ENCODE data around the gene FGD2. TPM values are rescaled to one million over a fixed set of nuclear protein-coding genes. Genes with fewer than 3 reads are reported as not detected.

Gene FGD2
- total and polyA plus RNA-seq, 9 of the 15 experiments (the other 6 are each of a cell fraction or from before 2014, with no cell fraction given): 0.09 TPM; not detected in 8

- TF ChIP-seq ARID1B (IDR thresholded peaks at IDR 0.05) (peak; percentile 79), MEIS2 (IDR thresholded peaks at IDR 0.05; ENCODE audit: partially characterized antibody) (peak; percentile 1), HDGF (IDR thresholded peaks at IDR 0.05) (no peak), CGGBP1 (CRISPR knock-in tag; IDR thresholded peaks at IDR 0.05) (no peak), YBX1 (IDR thresholded peaks at IDR 0.05) (no peak), ZNF77 (CRISPR knock-in tag; IDR thresholded peaks at IDR 0.05) (no peak), RBM25 (IDR thresholded peaks at IDR 0.05; ENCODE audit: low read depth, low read length, severe bottlenecking) (no peak), THRA (IDR thresholded peaks at IDR 0.05) (no peak), SAFB2 (IDR thresholded peaks at IDR 0.05; ENCODE audit: borderline replicate concordance, low read depth, low read length, severe bottlenecking) (no peak), ZNF511 (CRISPR knock-in tag; IDR thresholded peaks at IDR 0.05) (no peak), KDM5B (IDR thresholded peaks at IDR 0.05; ENCODE audit: insufficient replicate concordance, low read depth, low read length) (peak; percentile 16), TEAD2 (tag; IDR thresholded peaks at IDR 0.05) (0 out of 2 replicates have a peak, but pooled peaks have one; percentile 57), ZKSCAN1 (IDR thresholded peaks at IDR 0.05; ENCODE audit: low read depth, low read length) (no peak), DDX20 (tag; IDR thresholded peaks at IDR 0.05; ENCODE audit: low read depth) (no peak), KLF10 (CRISPR knock-in tag; IDR thresholded peaks at IDR 0.05) (no peak), CBX3 (IDR thresholded peaks at IDR 0.05; ENCODE audit: borderline replicate concordance in 1 of 2, low read length in 2 of 2) (no peak), YY1 (IDR thresholded peaks at IDR 0.05; ENCODE audit: borderline replicate concordance in 1 of 3, control insufficient read depth in 1 of 3, extremely low read depth in 1 of 3, insufficient read depth in 3 of 3, insufficient read length in 1 of 3, insufficient replicate concordance in 2 of 3, low read depth in 1 of 3, low read length in 2 of 3) (peak; percentile 45 to 91 (median 72)), ZNF165 (CRISPR knock-in tag; IDR thresholded peaks at IDR 0.05; ENCODE audit: borderline replicate concordance) (no peak; the same call in 1 of the 2 replicates)
- TF ChIP-seq, protein P1, sequence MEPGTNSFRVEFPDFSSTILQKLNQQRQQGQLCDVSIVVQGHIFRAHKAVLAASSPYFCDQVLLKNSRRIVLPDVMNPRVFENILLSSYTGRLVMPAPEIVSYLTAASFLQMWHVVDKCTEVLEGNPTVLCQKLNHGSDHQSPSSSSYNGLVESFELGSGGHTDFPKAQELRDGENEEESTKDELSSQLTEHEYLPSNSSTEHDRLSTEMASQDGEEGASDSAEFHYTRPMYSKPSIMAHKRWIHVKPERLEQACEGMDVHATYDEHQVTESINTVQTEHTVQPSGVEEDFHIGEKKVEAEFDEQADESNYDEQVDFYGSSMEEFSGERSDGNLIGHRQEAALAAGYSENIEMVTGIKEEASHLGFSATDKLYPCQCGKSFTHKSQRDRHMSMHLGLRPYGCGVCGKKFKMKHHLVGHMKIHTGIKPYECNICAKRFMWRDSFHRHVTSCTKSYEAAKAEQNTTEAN (CRISPR knock-in tag; IDR thresholded peaks at IDR 0.05): no peak
- TF ChIP-seq, protein P2, sequence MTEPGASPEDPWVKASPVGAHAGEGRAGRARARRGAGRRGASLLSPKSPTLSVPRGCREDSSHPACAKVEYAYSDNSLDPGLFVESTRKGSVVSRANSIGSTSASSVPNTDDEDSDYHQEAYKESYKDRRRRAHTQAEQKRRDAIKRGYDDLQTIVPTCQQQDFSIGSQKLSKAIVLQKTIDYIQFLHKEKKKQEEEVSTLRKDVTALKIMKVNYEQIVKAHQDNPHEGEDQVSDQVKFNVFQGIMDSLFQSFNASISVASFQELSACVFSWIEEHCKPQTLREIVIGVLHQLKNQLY (CRISPR knock-in tag; conservative IDR thresholded peaks at IDR 0.05): no peak
Observed at GRCh38 chr6:37048851-37049757, 43.6 kb downstream of the FGD2 start (continued).
